OCI-LY7 (cell line): ENCODE results near the gene HDAC4. TPM values are rescaled to one million over a fixed set of nuclear protein-coding genes. Genes with fewer than 3 reads are reported as not detected.

ENCODE experiments used
- BruUV-seq: library from RNA; stranded (reverse); fragments of 400-500 nt; replicated peaks from 2 replicates; lab custom pipeline; 2021; lab: Mats Ljungman, UMichigan
- CTCF ChIA-PET: fragments of 300-600 bp; sonication (Branson Sonifier 250); formaldehyde crosslinking; loops from one replicate; lab custom pipeline; 2022; ENCODE audit warnings: antibody characterized with exemption; ENCODE audit not compliant: unreplicated experiment; lab: Charles Lee
- POLR2A ChIA-PET: fragments of 300-600 bp; sonication (Branson Sonifier 250); formaldehyde crosslinking; loops from one replicate; lab custom pipeline; 2022; ENCODE audit warnings: antibody characterized with exemption; lab: Charles Lee
- DNase-seq: peaks from one replicate; pipeline ENCODE4 v3.0.0-alpha.2; 2015; ENCODE audit warnings: low spot score
- H2AFZ ChIP-seq: fragments of 200-600 bp; sonication (generic), shearing (Covaris generic); 2 replicates; pipeline ENCODE4 v1.6.1; 2014; ENCODE audit warnings: mild to moderate bottlenecking, antibody characterized with exemption, low read length, moderate library complexity
- H3K27ac ChIP-seq: fragments of 200-600 bp; sonication (generic); 2 replicates; pipeline ENCODE4 v1.5.1; 2014; ENCODE audit warnings: mixed run types, low read depth, mild to moderate bottlenecking, moderate library complexity, low read length, inconsistent platforms; ENCODE audit not compliant: poor library complexity, severe bottlenecking
- H3K36me3 ChIP-seq: fragments of 200-600 bp; sonication (generic); 2 replicates; pipeline ENCODE4 v1.6.1; 2014; ENCODE audit warnings: mild to moderate bottlenecking, antibody characterized with exemption, low read length, moderate library complexity, mixed read lengths; ENCODE audit not compliant: insufficient read depth
- H3K4me1 ChIP-seq: fragments of 200-600 bp; sonication (generic); 2 replicates; pipeline ENCODE4 v1.5.1; 2014; ENCODE audit warnings: mild to moderate bottlenecking, low read length; ENCODE audit not compliant: insufficient read depth, poor library complexity, severe bottlenecking
- H3K4me2 ChIP-seq: fragments of 200-600 bp; sonication (generic); 2 replicates; pipeline ENCODE4 v1.6.1; 2014; ENCODE audit warnings: mild to moderate bottlenecking, low read length
- H3K4me3 ChIP-seq: fragments of 200-600 bp; sonication (generic); 2 replicates; pipeline ENCODE4 v1.5.1; 2014; ENCODE audit warnings: mild to moderate bottlenecking, low read depth, low read length; ENCODE audit not compliant: poor library complexity, severe bottlenecking
- H3K79me2 ChIP-seq: fragments of 200-600 bp; sonication (generic); 2 replicates; pipeline ENCODE4 v1.6.1; 2016; ENCODE audit warnings: low read depth, mild to moderate bottlenecking, low read length, moderate library complexity, mixed read lengths; ENCODE audit not compliant: insufficient read depth
- H3K9me2 ChIP-seq: fragments of 200-600 bp; sonication (generic); 2 replicates; pipeline ENCODE4 v1.6.1; 2016; ENCODE audit warnings: mild to moderate bottlenecking, low read length, mixed read lengths; ENCODE audit not compliant: insufficient read depth
- H3K9me3 ChIP-seq: fragments of 200-600 bp; sonication (generic); 2 replicates; pipeline ENCODE4 v1.6.1; 2014; ENCODE audit warnings: mild to moderate bottlenecking, mixed run types, low read length, mixed read lengths
- H4K20me1 ChIP-seq: fragments of 200-600 bp; sonication (generic); 2 replicates; pipeline ENCODE4 v1.6.1; 2014; ENCODE audit warnings: mild to moderate bottlenecking, antibody characterized with exemption, low read length, moderate library complexity, mixed read lengths; ENCODE audit not compliant: insufficient read depth
- CTCF ChIP-seq: fragments of 200-600 bp; sonication (generic); conservative IDR thresholded peaks from 2 replicates; pipeline ENCODE4 v1.5.1; 2014; ENCODE audit warnings: mild to moderate bottlenecking, antibody characterized with exemption, low read length, moderate library complexity, mixed read lengths
- EZH2phosphoT487 ChIP-seq: fragments of 200-600 bp; sonication (generic); IDR thresholded peaks from 2 replicates; pipeline ENCODE4 v1.6.1; 2018; ENCODE audit warnings: low read depth, borderline replicate concordance, mild to moderate bottlenecking, mixed run types, antibody characterized with exemption, low read length, moderate library complexity, mixed read lengths
- intact Hi-C: fragments of 100-400 bp; cut with micrococcal nuclease; formaldehyde crosslinking; loops from one replicate; pipeline ENCODE4 v1.10.0; 2022; ENCODE audit not compliant: unreplicated experiment
- total RNA-seq, 2 experiments: library from RNA; depleted of rRNA in 1 of 2; stranded (reverse); fragments of >200 nt in 1 of 2; shearing (Covaris generic) in 1 of 2; gene quantifications; 2 replicates each; pipeline ENCODE4 v1.2.3, GENCODE V29; 2014 to 2022

HDAC4 gene
- total RNA-seq, 2 experiments from 2014 or later, result 10.2 to 20.6 TPM

GRCh38 chr2:239142296-239142695, 258.5 kb downstream of the HDAC4 start:
- H3K9me2 ChIP-seq, result no peaks in the 10 kb centered on the region
- no peaks in the 10 kb centered on the region for H3K79me2 ChIP-seq
- H3K4me2 ChIP-seq, result no peak overlapping the region
- no peaks in the 10 kb centered on the region for H3K9me3 ChIP-seq
- ChIA-PET CTCF (interaction anchor here (0.7 kb wide), 1 partner anchor 599 kb away, joined by 16 read pairs; no protein-coding TSS in a partner anchor), POLR2A (no interaction called here)
- no peak overlapping the region for H3K4me3 ChIP-seq
- H3K36me3 ChIP-seq, result no peaks in the 10 kb centered on the region
- no peak for DNase-seq
- H4K20me1 ChIP-seq, result no peaks in the 10 kb centered on the region
- no TSS peak for BruUV-seq
- no peaks in the 10 kb centered on the region for H3K4me1 ChIP-seq
- no peak for TF ChIP-seq EZH2phosphoT487
- no peak for TF ChIP-seq CTCF
- H3K27ac ChIP-seq, result no peak overlapping the region
- no peak overlapping the region for H2AFZ ChIP-seq
- intact Hi-C loops, result loop anchor here (5.0 to 10.0 kb wide), 3 partner anchors 113 to 240 kb away; no protein-coding TSS in a partner anchor

GRCh38 chr2:239141021-239141760, 259.6 kb downstream of the HDAC4 start:
- no peak for DNase-seq
- Histone ChIP-seq H3K79me2 (no peaks in the 10 kb centered on the region), H3K4me2 (no peak overlapping the region), H2AFZ (no peak overlapping the region), H3K9me3 (no peaks in the 10 kb centered on the region), H3K4me1 (no peaks in the 10 kb centered on the region), H3K36me3 (no peaks in the 10 kb centered on the region), H3K4me3 (no peak overlapping the region), H3K27ac (no peak overlapping the region), H4K20me1 (no peaks in the 10 kb centered on the region), H3K9me2 (no peaks in the 10 kb centered on the region)
- ChIA-PET CTCF (no interaction called here), POLR2A (interaction anchor here (0.6 to 0.7 kb wide), 2 partner anchors 633 to 1014 kb away, joined by 3 to 4 read pairs; no protein-coding TSS in a partner anchor)
- TF ChIP-seq EZH2phosphoT487, result no peak
- TF ChIP-seq CTCF, result no peak
- intact Hi-C loops, result loop anchor here (5.0 to 10.0 kb wide), 3 partner anchors 114 to 241 kb away; no protein-coding TSS in a partner anchor
- BruUV-seq, result no TSS peak
